ENCODE results near the gene IL5.

- TF ChIP-seq CTCF (optimal IDR thresholded peaks at IDR 0.05 in 1 of 3, IDR thresholded peaks at IDR 0.05 in 1 of 3, conservative IDR thresholded peaks at IDR 0.05 in 1 of 3; ENCODE audit: extremely low read depth in 1 of 3, insufficient read depth in 2 of 3, low read length in 3 of 3) = no peak
- TF ChIP-seq EZH2 (IDR thresholded peaks at IDR 0.05; ENCODE audit: low read length) = no peak
These were observed 32.8 kb upstream of the IL5 start for GRCh38 chr5:132576123-132576522.
